Vagina (tissue), 2 donors: ENCODE measurements around the gene HNMT.

ENCODE experiments used
- POLR2A ChIP-seq, 2 donors: fragments of 450-650 bp; IDR thresholded peaks; one replicate each; pipeline ENCODE4 v1.6.1; 2017; ENCODE audit warnings: antibody characterized with exemption in 2 of 2, mild to moderate bottlenecking in 2 of 2, moderate library complexity in 2 of 2
- POLR2AphosphoS5 ChIP-seq, 2 donors: sonication (generic); formaldehyde crosslinking; IDR thresholded peaks; one replicate each; pipeline ENCODE4 v1.9.0; 2017; ENCODE audit warnings: antibody characterized with exemption in 2 of 2, mild to moderate bottlenecking in 2 of 2, low read depth in 1 of 2; ENCODE audit not compliant: insufficient read depth in 1 of 2
- TF ChIP-seq, protein P1 (sequence below), 3 experiments: fragments of 450-650 bp in 2 of 3; fragments of 200-600 bp in 1 of 3; sonication (generic) in 1 of 3; IDR thresholded peaks; one replicate each; pipeline ENCODE4 v1.5.1; 2017 to 2019; ENCODE audit warnings: antibody characterized with exemption in 3 of 3, mild to moderate bottlenecking in 2 of 3, moderate library complexity in 2 of 3

- TF ChIP-seq, protein P1, sequence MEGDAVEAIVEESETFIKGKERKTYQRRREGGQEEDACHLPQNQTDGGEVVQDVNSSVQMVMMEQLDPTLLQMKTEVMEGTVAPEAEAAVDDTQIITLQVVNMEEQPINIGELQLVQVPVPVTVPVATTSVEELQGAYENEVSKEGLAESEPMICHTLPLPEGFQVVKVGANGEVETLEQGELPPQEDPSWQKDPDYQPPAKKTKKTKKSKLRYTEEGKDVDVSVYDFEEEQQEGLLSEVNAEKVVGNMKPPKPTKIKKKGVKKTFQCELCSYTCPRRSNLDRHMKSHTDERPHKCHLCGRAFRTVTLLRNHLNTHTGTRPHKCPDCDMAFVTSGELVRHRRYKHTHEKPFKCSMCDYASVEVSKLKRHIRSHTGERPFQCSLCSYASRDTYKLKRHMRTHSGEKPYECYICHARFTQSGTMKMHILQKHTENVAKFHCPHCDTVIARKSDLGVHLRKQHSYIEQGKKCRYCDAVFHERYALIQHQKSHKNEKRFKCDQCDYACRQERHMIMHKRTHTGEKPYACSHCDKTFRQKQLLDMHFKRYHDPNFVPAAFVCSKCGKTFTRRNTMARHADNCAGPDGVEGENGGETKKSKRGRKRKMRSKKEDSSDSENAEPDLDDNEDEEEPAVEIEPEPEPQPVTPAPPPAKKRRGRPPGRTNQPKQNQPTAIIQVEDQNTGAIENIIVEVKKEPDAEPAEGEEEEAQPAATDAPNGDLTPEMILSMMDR (IDR thresholded peaks at IDR 0.05) = no peak
- TF ChIP-seq POLR2AphosphoS5 (IDR thresholded peaks at IDR 0.05; ENCODE audit: insufficient read depth in 1 of 2, low read depth in 1 of 2) (no peak), POLR2A (IDR thresholded peaks at IDR 0.05) (no peak)
Observed at GRCh38 chr2:138000009-138000408, 35.7 kb downstream of the HNMT start.
